GM12878 (cell line): Measurements from ENCODE around the gene SORBS1. TPM values are rescaled to one million over a fixed set of nuclear protein-coding genes. Genes with fewer than 3 reads are reported as not detected.

Experiments used
- ATF2 ChIP-seq: IDR thresholded peaks from 2 replicates; pipeline ENCODE4 v1.6.1; 2012; ENCODE audit warnings: low read length, inconsistent platforms
- ATF7 ChIP-seq: fragments of 450-650 bp; IDR thresholded peaks from 2 replicates; pipeline ENCODE4 v1.6.1; 2016; ENCODE audit warnings: low read depth, mild to moderate bottlenecking
- BRCA1 ChIP-seq: IDR thresholded peaks from 2 replicates; pipeline ENCODE4 v1.6.1; 2011; ENCODE audit warnings: low read depth, low read length, improper control_type of control experiment
- CREB1 ChIP-seq: IDR thresholded peaks from 2 replicates; pipeline ENCODE4 v1.6.1; 2012; ENCODE audit warnings: low read depth, mild to moderate bottlenecking, inconsistent platforms
- CREM ChIP-seq: IDR thresholded peaks from 2 replicates; pipeline ENCODE4 v1.6.1; 2014; ENCODE audit warnings: antibody characterized with exemption, low read depth
- EED ChIP-seq: sonication (generic); IDR thresholded peaks from 2 replicates; pipeline ENCODE4 v1.6.1; 2016; ENCODE audit warnings: antibody characterized with exemption, low read depth
- EP300 ChIP-seq, 2 experiments: fragments of 150-350 bp in 1 of 2; IDR thresholded peaks; 2 replicates each; pipeline ENCODE4 v1.6.1; 2011 to 2012; ENCODE audit warnings: low read depth in 2 of 2, low read length in 2 of 2, borderline replicate concordance in 1 of 2, improper control_type of control experiment in 1 of 2, inconsistent platforms in 1 of 2; ENCODE audit not compliant: control insufficient read depth in 1 of 2
- FOS ChIP-seq: IDR thresholded peaks from 3 replicates; pipeline ENCODE4 v1.6.1; 2011; ENCODE audit warnings: borderline replicate concordance; ENCODE audit not compliant: insufficient read length; ENCODE audit errors: extremely low read depth
- MLLT1 ChIP-seq: fragments of 450-650 bp; IDR thresholded peaks from 2 replicates; pipeline ENCODE4 v1.6.1; 2016; ENCODE audit warnings: mild to moderate bottlenecking
- NFIC ChIP-seq: IDR thresholded peaks from 2 replicates; pipeline ENCODE4 v1.6.1; 2012; ENCODE audit warnings: low read depth, mild to moderate bottlenecking, inconsistent platforms, low read length, moderate library complexity
- NFYB ChIP-seq: IDR thresholded peaks from 2 replicates; pipeline ENCODE4 v1.6.1; 2011; ENCODE audit warnings: low read depth, mild to moderate bottlenecking, low read length, improper control_type of control experiment, moderate library complexity; ENCODE audit not compliant: insufficient read depth
- NRF1 ChIP-seq: conservative IDR thresholded peaks from 2 replicates; pipeline ENCODE4 v1.6.1; 2011; ENCODE audit warnings: mild to moderate bottlenecking, low read depth, low read length, improper control_type of control experiment
- PBX3 ChIP-seq: IDR thresholded peaks from 2 replicates; pipeline ENCODE4 v1.6.1; 2011; ENCODE audit warnings: mild to moderate bottlenecking, low read depth, low read length, moderate library complexity; ENCODE audit not compliant: insufficient replicate concordance
- PML ChIP-seq: IDR thresholded peaks from 2 replicates; pipeline ENCODE4 v1.6.1; 2012; ENCODE audit warnings: low read length, inconsistent platforms
- RCOR1 ChIP-seq: conservative IDR thresholded peaks from 2 replicates; pipeline ENCODE4 v1.6.1; 2012; ENCODE audit warnings: low read depth, low read length, improper control_type of control experiment
- RELB ChIP-seq: fragments of 450-650 bp; IDR thresholded peaks from 2 replicates; pipeline ENCODE4 v1.6.1; 2017; ENCODE audit warnings: low read depth, mild to moderate bottlenecking, moderate library complexity
- SIX5 ChIP-seq: IDR thresholded peaks from 2 replicates; pipeline ENCODE4 v1.6.1; 2011; ENCODE audit warnings: mild to moderate bottlenecking, low read depth, low read length, moderate library complexity; ENCODE audit not compliant: severe bottlenecking
- SMARCA5 ChIP-seq: fragments of 450-650 bp; IDR thresholded peaks from 2 replicates; pipeline ENCODE4 v1.6.1; 2017; ENCODE audit warnings: mild to moderate bottlenecking
- ZNF217 ChIP-seq: fragments of 450-650 bp; IDR thresholded peaks from 2 replicates; pipeline ENCODE4 v1.6.1; 2017; ENCODE audit warnings: antibody characterized with exemption, mild to moderate bottlenecking
- ZNF274 ChIP-seq: IDR thresholded peaks from one replicate; pipeline ENCODE4 v1.8.0; 2011; ENCODE audit not compliant: insufficient read length, insufficient read depth
- ZNF622 ChIP-seq: fragments of 450-650 bp; IDR thresholded peaks from 2 replicates; pipeline ENCODE4 v1.6.1; 2017; ENCODE audit warnings: mild to moderate bottlenecking, inconsistent platforms
- polyA plus RNA-seq, 11 experiments: library from polyadenylated mRNA; depleted of rRNA in 4 of 11; unstranded in 6 of 11; stranded (reverse) in 5 of 11; fragments of >200 nt; fragmentation: Nextera tagmentation in 4 of 11; fragmentation: Illumina TruSeq in 1 of 11; extraction: Ambion mirVana in 4 of 11; extraction: Trizol in 1 of 11; gene quantifications; 1 replicate in 1 of 11; 2 replicates in 10 of 11; pipeline versions ENCODE4 v1.2.1 to v1.2.3, GENCODE V29; 2011 to 2016; ENCODE audit warnings: inconsistent platforms in 2 of 11, missing spikeins in 2 of 11, low read depth in 1 of 11
- total RNA-seq, 4 experiments: library from RNA; depleted of rRNA in 3 of 4; stranded (reverse); fragments of >200 nt in 3 of 4; fragmentation: Illumina TruSeq in 1 of 4; extraction: Trizol in 1 of 4; gene quantifications; 2 replicates each; pipeline versions ENCODE4 v1.2.1 to v1.2.3, GENCODE V29; 2013 to 2021

Gene SORBS1
- total and polyA plus RNA-seq, 10 of the 15 experiments (the other 5 are each of a cell fraction or from before 2014, with no cell fraction given) = 0.13 to 0.75 (median 0.39) TPM

- TF ChIP-seq NFYB (no peak), EP300 (IDR thresholded peaks at IDR 0.05; ENCODE audit: borderline replicate concordance in 1 of 2, control insufficient read depth in 1 of 2, low read depth in 2 of 2, low read length in 2 of 2) (peak; percentile 29 to 77; a peak in 1 of 4 replicates), NRF1 (no peak), ZNF622 (no peak), ATF7 (no peak), PML (peak; percentile 50; the same call in 1 of the 2 replicates), CREB1 (no peak), MLLT1 (no peak), FOS (no peak), EED (peak; percentile 60; the same call in 1 of the 2 replicates), ZNF217 (no peak), CREM (no peak), RCOR1 (no peak), BRCA1 (no peak), RELB (peak; percentile 49; the same call in 1 of the 2 replicates), ATF2 (peak; percentile 59; the same call in 1 of the 2 replicates), PBX3 (peak; percentile 5), SMARCA5 (no peak), NFIC (peak; percentile 80), ZNF274 (no peak), SIX5 (no peak)
Observed at GRCh38 chr10:95394161-95394880, 166.8 kb downstream of the SORBS1 start (continued).
